ENCODE measurements around the gene ADAT1. TPM values are rescaled to one million over a fixed set of nuclear protein-coding genes. Genes with fewer than 3 reads are reported as not detected.
"Not testable (repeated sequence)": the region's sequence is repeated elsewhere in the genome, so short reads cannot be mapped to it uniquely, and the experiment has no call there.

ADAT1 gene
- total RNA-seq, 2 experiments from 2014 or later = 50.7 to 56.0 TPM

DNA sequence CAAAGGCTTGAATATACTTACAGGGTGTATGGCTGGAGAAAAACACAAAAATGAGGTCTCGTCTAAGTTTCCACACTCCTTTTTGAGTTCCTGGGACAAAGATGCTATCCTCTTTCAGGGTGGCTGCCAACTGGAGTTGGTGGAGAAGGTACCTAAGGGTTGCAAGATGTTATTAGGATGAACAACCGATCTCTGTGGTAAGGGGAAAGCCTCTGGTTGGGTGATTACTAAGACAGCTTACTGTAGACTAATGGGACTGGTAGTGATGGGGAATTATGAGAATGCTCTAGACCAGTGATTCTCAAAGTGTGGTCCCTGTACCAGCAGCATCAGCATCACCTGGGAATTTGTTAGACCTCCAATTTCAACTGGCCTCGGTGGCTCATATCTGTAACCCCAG is 6.0 kb downstream of the ADAT1 start:
- ChIA-PET CTCF (interaction anchor here (0.8 to 1.4 kb wide), 2 partner anchors 17 to 147 kb away, joined by 3 read pairs; no protein-coding TSS in a partner anchor), POLR2A (interaction anchor here (7.3 kb wide), 1 partner anchor 31 kb away, joined by 184 read pairs; the partner anchor contains the start of genes KARS1 and TERF2IP)
- H3K27me3 Mint-ChIP-seq = no peaks in the 10 kb centered on the region
- DNase-seq = no peak
- H3K27ac Mint-ChIP-seq = peak overlapping the region; percentile 89
- peaks cover 59% of the 10 kb centered on the region for H3K4me1 Mint-ChIP-seq
- no peaks in the 10 kb centered on the region for H3K9me3 Mint-ChIP-seq
- H3K36me3 Mint-ChIP-seq (ENCODE audit: low read depth) = peaks cover 64% of the 10 kb centered on the region
- no peak overlapping the region for H3K4me3 Mint-ChIP-seq

DNA sequence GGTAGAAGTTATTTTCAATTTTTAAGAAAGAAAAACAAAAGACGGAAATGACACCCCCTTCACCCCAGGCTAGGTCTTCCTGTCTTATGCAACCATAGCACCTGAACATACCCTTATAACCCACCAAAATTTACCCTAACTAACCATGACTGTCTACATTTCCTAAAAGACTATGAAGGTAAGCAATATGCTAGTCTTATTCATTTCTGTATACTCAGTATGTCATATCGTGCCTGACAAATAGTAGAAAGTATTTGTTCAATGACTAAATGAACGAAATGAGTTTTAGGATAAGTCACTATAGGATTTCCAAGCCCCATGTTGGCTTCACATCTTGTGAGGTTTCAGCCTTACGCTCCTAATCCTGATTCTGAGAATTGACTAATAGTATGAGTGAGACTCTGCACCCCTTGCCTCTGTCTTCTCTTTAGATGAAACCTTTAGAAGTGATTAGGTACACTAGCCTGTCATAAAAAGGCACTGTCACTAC is 6.5 kb downstream of the ADAT1 start:
- H3K9me3 Mint-ChIP-seq = no peaks in the 10 kb centered on the region
- H3K36me3 Mint-ChIP-seq (ENCODE audit: low read depth) = peaks cover 66% of the 10 kb centered on the region
- peaks cover 53% of the 10 kb centered on the region for H3K4me1 Mint-ChIP-seq
- no peak for DNase-seq
- CTCF ChIA-PET = interaction anchor here (0.8 to 0.9 kb wide), 2 partner anchors 17 to 31 kb away, joined by 3 read pairs; partner anchors contain the start of genes KARS1 and TERF2IP
- POLR2A ChIA-PET = interaction anchor here (1.1 kb wide), 2 partner anchors 31 to 32 kb away, joined by 4 to 6 read pairs; partner anchors contain the start of genes KARS1 and TERF2IP
- peak overlapping the region; percentile 26 for H3K4me3 Mint-ChIP-seq
- peak overlapping the region; percentile 89 for H3K27ac Mint-ChIP-seq
- H3K27me3 Mint-ChIP-seq = no peaks in the 10 kb centered on the region

DNA sequence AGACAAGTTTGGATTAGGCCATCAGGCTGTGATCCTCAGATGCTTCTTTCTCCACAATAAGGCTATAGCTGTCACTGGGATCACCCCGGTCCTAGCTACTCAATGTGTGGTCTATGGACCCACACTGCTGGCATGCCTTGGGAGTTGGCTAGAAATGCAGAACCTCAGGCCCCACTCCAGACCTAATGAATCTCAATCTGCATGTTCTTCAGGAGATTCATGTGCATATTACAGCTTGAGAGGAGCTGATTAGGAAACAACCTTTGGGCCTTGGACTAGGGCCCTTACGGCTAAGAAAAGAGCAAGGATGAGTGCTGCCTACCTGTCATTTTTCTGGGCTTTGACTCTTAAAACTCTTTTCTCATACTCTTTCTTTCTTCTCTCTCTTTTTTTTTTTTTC is 7.5 kb downstream of the ADAT1 start:
- Mint-ChIP-seq H3K36me3 (ENCODE audit: low read depth) (peaks cover 68% of the 10 kb centered on the region), H3K27ac (peak overlapping the region; percentile 89), H3K4me3 (no peak overlapping the region)

DNA sequence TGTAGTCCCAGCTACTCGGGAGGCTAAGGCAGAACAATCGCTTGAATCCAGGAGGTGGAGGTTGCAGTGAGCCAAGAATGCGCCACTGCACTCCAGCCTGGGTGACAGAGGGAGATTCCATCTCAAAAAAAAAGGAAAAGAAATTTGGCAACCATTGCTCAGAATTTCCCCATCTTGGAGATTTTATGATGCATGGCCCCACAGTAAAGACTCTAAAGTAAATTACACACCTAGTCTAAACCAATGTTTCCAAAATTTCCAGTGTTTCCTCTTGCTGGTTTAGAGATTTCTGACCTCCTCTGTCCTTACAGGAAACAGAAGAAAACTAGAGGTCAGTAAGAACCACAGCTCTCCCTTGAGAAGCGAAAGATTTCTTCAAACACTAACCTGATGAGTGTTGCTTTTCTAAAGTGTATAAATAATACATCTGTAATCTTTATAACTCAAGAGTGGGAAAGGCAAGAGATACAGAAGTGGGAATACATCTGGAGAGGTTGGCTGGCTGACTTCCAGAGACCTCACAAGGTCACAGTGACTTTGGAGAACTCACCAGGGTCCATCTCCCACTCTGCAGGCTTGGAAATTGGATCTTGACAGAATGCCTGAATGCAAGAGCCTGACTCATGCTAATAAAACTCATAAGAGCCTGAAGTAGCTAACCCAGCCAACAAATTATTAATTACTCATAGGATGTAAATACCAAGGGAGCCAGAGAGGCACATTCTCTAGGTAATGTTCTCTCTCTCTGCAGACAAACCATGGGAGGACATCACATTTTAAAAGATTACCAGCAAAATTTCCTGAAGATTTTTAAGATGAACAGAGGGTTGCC is 8.8 kb downstream of the ADAT1 start:
- POLR2A ChIA-PET = interaction anchor here (1.1 kb wide), 1 partner anchor 8 kb away, joined by 3 read pairs; no protein-coding TSS in a partner anchor
- H3K27me3 Mint-ChIP-seq = no peaks in the 10 kb centered on the region
- no peaks in the 10 kb centered on the region for H3K9me3 Mint-ChIP-seq
- H3K27ac Mint-ChIP-seq = no peak overlapping the region
- peaks cover 69% of the 10 kb centered on the region for H3K36me3 Mint-ChIP-seq (ENCODE audit: low read depth)
- no peak overlapping the region for H3K4me3 Mint-ChIP-seq
- CTCF ChIA-PET = no interaction called here
- H3K4me1 Mint-ChIP-seq = peaks cover 36% of the 10 kb centered on the region
- no peak for DNase-seq

More for the DNA sequence above, 7.5 kb downstream of the ADAT1 start:
- POLR2A ChIA-PET = interaction anchor here (1.1 kb wide), 4 partner anchors 9 to 49 kb away, joined by 3 to 6 read pairs (median 4); partner anchors contain the start of genes GABARAPL2, KARS1 and TERF2IP
- no peaks in the 10 kb centered on the region for H3K27me3 Mint-ChIP-seq
- DNase-seq = no peak
- CTCF ChIA-PET = interaction anchor here (0.8 to 1.2 kb wide), 4 partner anchors 9 to 98 kb away, joined by 3 to 7 read pairs (median 4); partner anchors contain the start of genes KARS1 and TERF2IP
- H3K4me1 Mint-ChIP-seq = peaks cover 44% of the 10 kb centered on the region
- H3K9me3 Mint-ChIP-seq = no peaks in the 10 kb centered on the region

DNA sequence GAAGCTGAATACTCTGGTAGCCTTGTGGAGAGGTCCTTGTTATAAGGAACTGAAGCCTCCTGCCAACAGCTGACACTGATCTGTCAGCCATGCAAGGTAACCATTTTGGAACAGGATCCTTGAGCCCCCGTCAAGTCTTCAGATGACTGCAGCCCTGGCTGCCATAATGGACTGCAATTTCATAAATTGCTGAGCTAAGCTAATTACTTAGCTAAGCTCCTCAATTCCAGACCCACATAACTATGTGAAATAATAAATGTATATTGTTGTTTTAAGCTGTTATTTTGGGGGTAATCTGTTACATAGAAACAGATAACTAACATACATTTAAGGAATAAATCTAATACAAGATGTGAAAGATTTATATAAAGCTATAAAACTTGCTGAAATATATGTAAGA is 16.6 kb downstream of the ADAT1 start:
- DNase-seq = no peak
- Mint-ChIP-seq H3K4me3 (no peak overlapping the region), H3K27me3 (no peaks in the 10 kb centered on the region), H3K4me1 (no peaks in the 10 kb centered on the region), H3K9me3 (peaks cover 13% of the 10 kb centered on the region), H3K36me3 (ENCODE audit: low read depth) (peaks cover 60% of the 10 kb centered on the region), H3K27ac (no peak overlapping the region)
- ChIA-PET CTCF (interaction anchor here (0.8 to 1.8 kb wide), 6 partner anchors 9 to 141 kb away, joined by 3 to 6 read pairs (median 4); no protein-coding TSS in a partner anchor), POLR2A (interaction anchor here (1.1 to 1.4 kb wide), 2 partner anchors 9 to 16 kb away, joined by 3 to 5 read pairs; partner anchors contain the start of gene ADAT1)

DNA sequence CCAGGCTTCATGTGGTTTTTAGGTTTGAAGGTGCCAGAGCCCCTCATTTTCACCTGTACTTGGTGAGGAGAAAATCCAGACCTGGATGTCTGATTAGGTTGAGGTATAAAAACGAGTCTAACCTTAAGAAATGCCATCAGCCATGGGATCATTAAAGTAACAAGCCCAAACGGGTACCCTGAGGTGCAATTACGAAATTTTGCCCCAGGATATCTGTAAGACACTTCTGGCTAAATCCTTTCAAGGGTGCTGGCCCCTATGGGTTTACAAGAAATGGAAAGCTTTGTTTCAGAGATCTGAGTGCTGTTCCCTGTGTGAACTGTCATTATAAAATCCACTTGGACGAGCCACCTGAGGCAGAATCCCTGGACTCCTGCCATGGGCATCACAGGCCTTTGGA is 19.8 kb downstream of the ADAT1 start:
- DNase-seq = no peak
- Mint-ChIP-seq H3K4me1 (no peaks in the 10 kb centered on the region), H3K27ac (no peak overlapping the region), H3K9me3 (peaks cover 13% of the 10 kb centered on the region), H3K4me3 (no peak overlapping the region), H3K27me3 (no peaks in the 10 kb centered on the region), H3K36me3 (ENCODE audit: low read depth) (peaks cover 63% of the 10 kb centered on the region)
- ChIA-PET CTCF (no interaction called here), POLR2A (no interaction called here)

DNA sequence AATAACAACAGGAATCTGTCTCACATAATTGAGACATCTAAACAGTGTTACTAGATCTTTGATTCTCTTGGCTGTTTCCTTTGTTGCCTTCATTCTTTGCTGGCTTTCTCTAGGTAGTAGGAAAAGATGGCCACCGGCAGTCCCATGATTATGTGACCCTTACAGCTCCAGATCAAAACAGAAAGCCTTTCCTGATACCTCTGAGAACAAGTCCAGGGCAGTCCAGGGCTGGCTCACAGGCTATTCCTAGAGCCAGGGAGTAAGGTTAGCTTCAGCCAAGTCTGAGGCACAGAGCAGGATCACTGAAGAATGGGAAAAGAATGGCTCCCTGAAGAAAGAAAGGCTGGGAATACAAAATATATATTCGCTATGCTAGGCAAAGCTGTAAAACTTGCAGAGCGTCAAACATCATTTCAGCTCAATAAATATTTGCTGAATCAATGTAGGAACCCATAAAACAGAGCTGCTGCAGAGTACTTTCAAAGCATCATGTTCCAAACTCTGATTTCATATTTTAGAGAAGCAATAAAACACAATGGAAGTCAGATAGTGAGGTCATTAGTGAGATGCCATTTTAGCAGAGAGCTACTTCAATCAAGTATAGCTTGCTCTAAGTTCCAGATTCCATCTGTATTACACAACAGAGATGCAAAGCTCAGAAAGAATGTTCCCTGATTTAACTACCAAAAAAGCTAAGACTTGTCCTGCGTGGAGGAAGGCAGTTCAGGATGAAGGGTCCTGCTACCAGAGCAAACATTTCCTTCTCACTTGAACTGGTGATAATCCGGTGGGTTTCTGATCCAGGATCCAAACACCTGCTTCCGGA is 23.4 kb downstream of the ADAT1 start:
- Mint-ChIP-seq H3K4me3 (no peak overlapping the region), H3K27me3 (no peaks in the 10 kb centered on the region), H3K9me3 (peaks cover 13% of the 10 kb centered on the region), H3K36me3 (ENCODE audit: low read depth) (peaks cover 61% of the 10 kb centered on the region), H3K4me1 (peaks cover 3% of the 10 kb centered on the region), H3K27ac (no peak overlapping the region)
- no peak for DNase-seq
- ChIA-PET CTCF (interaction anchor here (1.0 kb wide), 1 partner anchor 17 kb away, joined by 3 read pairs; no protein-coding TSS in a partner anchor), POLR2A (interaction anchor here (0.9 kb wide), 1 partner anchor 11 kb away, joined by 3 read pairs; no protein-coding TSS in a partner anchor)

DNA sequence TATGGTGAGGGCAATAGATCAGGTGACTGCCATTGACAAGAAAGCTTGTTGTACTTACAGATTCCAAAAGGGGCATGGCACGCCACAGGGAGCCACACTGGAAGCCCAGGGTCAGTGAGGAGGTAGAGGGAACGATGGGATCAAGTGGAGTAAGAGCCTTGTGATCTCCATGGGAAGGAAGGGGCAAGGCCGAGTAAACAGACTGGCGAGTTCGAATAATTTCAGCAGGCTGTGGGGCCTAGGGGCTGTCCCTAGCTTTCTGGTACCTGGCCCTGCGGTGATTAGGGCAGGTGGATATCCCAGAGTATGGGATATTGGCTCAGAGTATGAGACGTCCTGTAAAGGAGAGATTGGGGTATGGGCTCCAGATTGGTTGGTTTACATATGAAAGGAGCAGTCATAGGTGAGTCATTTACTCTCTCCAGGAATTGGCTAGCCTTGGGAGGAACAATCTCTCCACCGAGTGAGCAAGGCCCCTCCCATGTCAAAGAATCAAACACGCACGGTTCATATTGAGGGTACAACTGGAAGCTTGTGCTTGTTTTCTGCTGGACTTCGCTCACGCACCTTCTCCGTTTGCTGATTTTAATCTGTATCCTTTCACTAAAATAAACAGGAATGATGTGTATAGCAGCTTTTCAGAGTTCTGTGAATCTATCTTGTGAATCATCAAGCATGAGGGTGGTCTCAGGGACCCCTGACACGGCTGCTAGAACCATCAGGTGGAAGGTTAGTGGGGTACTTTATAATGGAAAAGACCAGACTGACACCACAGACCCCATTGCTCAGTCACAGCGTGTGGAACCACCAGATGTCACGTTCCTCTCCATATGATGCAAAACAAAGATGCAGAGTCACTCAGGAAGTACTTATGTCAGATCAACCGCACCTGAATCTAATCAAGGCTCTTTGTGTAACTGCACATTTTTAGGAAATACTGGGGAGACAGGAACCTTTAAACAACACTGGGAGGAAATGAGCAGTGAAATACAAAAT is 29.0 kb downstream of the ADAT1 start:
- no peaks in the 10 kb centered on the region for H3K9me3 Mint-ChIP-seq
- peaks cover 21% of the 10 kb centered on the region for H3K36me3 Mint-ChIP-seq (ENCODE audit: low read depth)
- no peaks in the 10 kb centered on the region for H3K27me3 Mint-ChIP-seq
- ChIA-PET POLR2A (interaction anchor here (0.9 kb wide), 1 partner anchor 53 kb away, joined by 3 read pairs; the partner anchor contains the start of genes KARS1 and TERF2IP), CTCF (no interaction called here)
- peaks cover 14% of the 10 kb centered on the region for H3K4me1 Mint-ChIP-seq
- H3K27ac Mint-ChIP-seq = peak overlapping the region; percentile 47
- DNase-seq = peak; percentile 17
- no peak overlapping the region for H3K4me3 Mint-ChIP-seq

DNA sequence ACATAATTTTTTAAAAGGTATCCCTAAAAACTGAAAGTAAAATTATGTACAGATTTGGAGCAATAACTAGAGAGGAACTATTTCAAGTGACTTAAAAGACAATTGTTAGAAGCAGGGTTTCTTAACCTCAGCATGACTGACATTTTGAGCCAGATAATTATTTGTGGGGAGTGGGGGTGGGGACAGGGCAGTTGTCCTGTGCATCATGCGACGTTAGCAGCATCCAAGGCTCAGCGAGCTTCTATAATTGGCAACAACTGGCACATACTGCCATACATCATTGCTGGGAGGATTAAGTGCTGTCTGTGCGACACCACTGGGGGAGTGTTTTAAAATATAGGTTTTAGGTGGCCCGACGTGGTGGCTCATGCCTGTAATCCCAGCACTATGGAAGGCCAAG is 29.8 kb downstream of the ADAT1 start:
- Mint-ChIP-seq H3K4me3 (no peak overlapping the region), H3K9me3 (no peaks in the 10 kb centered on the region), H3K4me1 (peaks cover 14% of the 10 kb centered on the region), H3K27me3 (no peaks in the 10 kb centered on the region), H3K27ac (no peak overlapping the region), H3K36me3 (ENCODE audit: low read depth) (peaks cover 20% of the 10 kb centered on the region)
- ChIA-PET CTCF (interaction anchor here (0.6 kb wide), 1 partner anchor 76 kb away, joined by 3 read pairs; no protein-coding TSS in a partner anchor), POLR2A (interaction anchor here (0.9 kb wide), 1 partner anchor 54 kb away, joined by 3 read pairs; the partner anchor contains the start of genes KARS1 and TERF2IP)
- no peak for DNase-seq

DNA sequence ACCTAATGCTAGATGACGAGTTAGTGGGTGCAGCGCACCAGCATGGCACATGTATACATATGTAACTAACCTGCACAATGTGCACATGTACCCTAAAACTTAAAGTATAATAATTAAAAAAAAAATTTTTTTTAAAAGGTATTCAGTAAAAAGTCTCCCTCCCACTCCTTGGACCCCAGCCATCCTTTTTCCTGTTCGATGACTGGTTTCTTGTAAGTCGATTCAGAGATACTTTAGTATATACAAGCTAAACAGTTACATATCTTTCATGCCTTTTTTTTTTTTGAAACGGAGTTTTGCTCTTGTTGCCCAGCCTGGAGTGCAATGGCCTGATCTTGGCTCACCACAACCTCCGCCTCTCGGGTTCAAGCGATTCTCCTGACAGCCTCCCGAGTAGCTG is 31.2 kb downstream of the ADAT1 start:
- POLR2A ChIA-PET, H3K9me3 Mint-ChIP-seq, CTCF ChIA-PET, H3K27ac Mint-ChIP-seq, H3K4me3 Mint-ChIP-seq, DNase-seq, H3K27me3 Mint-ChIP-seq: not testable (repeated sequence)
- Mint-ChIP-seq H3K36me3 (ENCODE audit: low read depth) (peaks cover 10% of the 10 kb centered on the region), H3K4me1 (peaks cover 14% of the 10 kb centered on the region)

DNA sequence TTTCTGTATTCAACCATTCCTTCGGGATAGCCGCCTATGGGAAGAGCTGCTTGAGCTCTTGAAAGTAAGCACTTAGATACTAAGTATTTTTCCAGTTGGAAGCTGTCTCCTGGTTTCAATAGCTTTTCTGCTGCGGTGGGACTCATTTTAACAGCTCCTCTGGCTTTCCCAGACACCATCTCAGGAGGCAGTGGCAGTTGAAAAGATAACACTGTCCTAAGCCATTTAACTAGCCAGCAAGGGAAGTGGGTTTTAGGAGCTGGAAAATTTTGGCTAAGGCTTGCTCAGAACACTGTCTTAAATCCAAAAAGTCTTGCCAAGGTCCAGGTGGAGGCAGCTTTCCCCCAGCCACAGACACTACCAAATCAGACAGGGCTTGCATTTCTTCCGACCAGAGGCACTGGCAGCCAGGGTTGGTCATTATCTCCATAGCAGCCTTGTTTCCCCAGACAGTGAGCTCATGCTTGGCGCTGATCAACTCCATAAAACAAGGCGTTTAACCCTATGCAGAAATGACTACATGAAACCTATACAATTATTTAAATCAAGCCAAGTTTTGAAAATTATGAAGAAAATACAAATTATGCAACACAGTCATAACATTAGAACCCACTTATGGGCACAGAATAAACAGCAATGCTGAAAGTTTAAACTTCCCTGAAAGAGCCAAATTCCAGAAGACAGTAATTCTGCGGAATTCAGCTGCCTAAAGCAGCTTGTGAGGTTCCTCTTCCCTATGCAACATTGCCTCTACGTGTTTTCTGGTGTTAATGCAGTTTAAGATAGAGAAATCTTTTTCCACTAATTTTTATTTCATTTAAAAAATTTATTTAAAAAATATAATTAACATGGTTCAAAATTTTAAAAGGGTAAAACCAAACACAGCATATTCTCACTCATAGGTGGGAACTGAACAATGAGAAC is 31.9 kb downstream of the ADAT1 start:
- no peak for DNase-seq
- H3K9me3 Mint-ChIP-seq = no peaks in the 10 kb centered on the region
- peaks cover 7% of the 10 kb centered on the region for H3K36me3 Mint-ChIP-seq (ENCODE audit: low read depth)
- H3K4me1 Mint-ChIP-seq = peaks cover 14% of the 10 kb centered on the region
- ChIA-PET CTCF (no interaction called here), POLR2A (no interaction called here)
- H3K27ac Mint-ChIP-seq = no peak overlapping the region
- H3K27me3 Mint-ChIP-seq = no peaks in the 10 kb centered on the region
- H3K4me3 Mint-ChIP-seq = no peak overlapping the region

All from activated CD4-positive, alpha-beta memory T cell treated with anti-CD3 and anti-CD28 coated beads, Interleukin-2, amount 10 ng/mL, durations not matched to agents 7 days and 5 days (primary cell).